GOT3 (cell line): ENCODE results near the gene GPC6.
A peak's percentile ranks its signal among the peaks of the same experiment; 100 is the strongest.
"Not testable (repeated sequence)": the region's sequence is repeated elsewhere in the genome, so short reads cannot be mapped to it uniquely, and the experiment has no call there.

Source experiments
- DNase-seq: peaks from one replicate; lab custom pipeline; 2025; ENCODE audit warnings: mixed read lengths; lab: John Stamatoyannopoulos, UW

GPC6 gene

DNA sequence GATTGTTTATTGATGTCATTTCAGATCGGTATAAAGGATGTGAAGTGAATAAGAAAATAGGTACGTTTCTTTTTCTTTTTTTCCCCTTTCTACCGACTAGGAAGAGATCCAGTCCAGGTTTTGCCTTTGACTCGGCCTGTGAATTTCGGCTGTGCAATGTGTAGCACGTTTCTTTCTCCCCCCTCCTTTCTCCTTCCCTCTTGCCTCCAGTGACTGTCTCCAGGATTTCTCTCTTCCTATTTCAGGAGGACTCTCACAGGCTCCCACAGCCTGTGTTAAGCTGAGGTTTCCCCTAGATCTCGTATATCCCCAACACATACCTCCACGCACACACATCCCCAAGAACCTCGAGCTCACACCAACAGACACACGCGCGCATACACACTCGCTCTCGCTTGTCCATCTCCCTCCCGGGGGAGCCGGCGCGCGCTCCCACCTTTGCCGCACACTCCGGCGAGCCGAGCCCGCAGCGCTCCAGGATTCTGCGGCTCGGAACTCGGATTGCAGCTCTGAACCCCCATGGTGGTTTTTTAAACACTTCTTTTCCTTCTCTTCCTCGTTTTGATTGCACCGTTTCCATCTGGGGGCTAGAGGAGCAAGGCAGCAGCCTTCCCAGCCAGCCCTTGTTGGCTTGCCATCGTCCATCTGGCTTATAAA, at the start of gene GPC6:
Gene GPC6, plus strand, starts transcription at position 185 of the 657 bp plus-strand sequence.
- peak; percentile 14 for DNase-seq

DNA sequence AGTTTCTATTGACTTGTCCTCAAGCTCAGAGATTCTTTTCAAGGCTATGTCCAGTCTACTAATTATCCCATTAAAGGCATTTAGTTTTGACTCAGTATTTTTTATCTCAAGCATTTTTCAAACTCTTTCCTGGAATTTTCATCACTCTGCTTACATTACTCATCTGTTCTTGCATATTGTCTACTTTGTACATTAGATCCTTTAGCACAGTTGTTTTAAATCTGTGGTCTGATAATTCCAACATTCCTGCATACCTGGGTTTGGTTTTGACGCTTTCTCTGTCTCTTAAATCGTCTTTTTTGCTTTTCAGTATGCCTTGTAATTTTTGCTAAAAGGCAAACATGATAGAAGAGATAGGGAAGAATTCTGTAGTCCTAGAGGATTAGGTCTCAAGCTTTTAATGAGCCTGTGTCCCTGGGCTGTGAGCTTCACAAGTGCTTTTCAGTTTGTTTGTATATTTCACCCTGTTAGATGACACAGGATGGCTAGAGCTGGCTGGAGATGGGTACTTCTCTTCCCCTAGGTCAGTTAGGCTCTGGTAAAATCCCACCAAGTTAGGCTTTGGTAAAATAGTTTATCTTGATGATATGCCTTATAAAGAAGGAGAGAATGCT, 46.1 kb upstream of the GPC6 start:
- no peak for DNase-seq

DNA sequence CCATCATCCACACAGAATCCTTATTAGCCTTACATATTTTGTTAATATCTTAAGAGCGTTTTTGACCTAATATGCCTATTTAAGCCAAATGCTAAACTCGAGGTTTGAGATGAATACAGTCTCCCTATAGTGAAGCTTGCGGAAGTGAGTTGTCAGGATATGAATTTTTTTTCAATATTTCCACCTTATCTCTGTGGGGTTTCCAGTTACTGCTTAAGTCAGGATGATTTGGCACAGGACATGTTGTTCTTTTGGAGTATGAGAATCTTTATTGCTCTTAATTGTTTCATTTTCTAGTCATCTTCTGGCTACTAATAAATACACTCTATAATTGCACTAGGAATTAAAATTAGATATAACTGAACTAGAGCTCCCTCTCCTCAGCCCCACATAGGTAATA, 44.2 kb upstream of the GPC6 start:
- no peak for DNase-seq

DNA sequence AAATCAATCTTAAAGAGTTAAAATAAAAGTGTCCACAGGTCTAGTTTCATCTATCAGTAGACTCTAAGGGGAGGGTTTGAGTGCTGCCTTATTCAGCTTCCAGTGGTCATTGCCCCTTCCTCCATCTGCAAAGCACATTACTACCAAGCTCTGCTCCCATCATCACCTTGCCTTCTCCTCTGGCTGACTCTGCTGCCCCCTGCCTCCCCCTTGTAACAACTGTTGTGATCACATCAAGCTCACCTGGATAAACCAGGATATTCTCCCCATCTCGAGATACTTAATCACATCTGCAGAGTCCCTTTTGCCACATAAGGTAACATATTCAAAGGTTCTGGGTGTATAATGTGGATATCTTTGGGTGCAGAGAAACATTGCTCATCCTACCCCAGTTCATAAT, 43.3 kb upstream of the GPC6 start:
- no peak for DNase-seq

DNA sequence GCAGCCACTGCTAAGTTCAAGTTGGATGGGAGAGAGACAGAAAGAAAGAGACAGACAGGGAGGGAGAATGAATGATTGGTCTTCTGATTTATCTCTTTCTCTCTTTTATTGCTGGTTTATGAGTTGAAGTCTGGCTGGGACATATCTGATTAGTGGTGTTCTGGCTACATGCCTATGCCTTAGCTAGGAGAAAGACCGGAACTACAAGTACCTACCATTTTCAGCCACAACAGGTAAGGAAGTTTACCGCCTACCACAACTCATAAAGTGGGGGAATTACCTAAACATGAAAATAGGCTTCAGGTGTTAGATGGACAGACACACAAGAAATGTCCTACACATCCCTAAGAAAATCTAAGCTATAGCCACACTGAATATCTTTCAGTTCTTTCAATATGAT, 36.6 kb upstream of the GPC6 start:
- DNase-seq = no peak

DNA sequence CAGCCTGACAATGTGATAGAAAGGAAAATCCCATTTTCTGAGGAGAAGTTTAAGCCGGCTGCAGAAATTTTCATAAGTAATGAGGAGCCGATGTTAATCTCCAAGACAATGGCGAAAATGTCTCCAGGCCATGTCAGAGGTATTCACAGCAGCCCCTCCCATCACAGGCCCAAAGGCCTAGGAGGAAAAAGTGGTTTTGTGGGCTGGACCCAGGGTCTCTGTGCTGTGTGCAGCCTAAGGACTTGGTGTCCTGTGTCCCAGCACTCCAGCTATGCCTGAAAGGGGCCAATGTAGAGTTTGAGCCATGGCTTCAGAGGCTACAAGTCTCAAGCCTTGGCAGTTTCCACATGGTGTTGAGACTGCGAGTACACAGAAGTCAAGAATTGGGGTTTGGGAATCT, 32.9 kb upstream of the GPC6 start:
- no peak for DNase-seq

DNA sequence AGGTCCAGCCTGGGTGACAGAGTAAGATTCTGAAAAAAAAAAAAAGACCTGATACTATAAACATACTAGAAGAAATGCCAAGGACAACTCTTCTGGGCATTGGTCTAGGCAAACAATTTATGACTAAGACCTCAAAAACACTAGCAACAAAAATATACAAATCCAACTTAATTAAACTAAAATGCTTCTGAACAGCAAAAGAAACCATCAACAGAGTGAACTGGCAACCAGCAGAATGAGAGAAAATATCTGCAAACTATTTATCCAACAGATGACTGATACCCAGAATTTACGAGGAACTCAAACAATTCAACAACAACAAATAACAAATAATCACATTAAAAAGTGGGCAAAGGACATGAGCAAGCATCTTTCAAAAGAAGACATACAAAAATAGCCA, 26.8 kb upstream of the GPC6 start:
- DNase-seq = no peak

DNA sequence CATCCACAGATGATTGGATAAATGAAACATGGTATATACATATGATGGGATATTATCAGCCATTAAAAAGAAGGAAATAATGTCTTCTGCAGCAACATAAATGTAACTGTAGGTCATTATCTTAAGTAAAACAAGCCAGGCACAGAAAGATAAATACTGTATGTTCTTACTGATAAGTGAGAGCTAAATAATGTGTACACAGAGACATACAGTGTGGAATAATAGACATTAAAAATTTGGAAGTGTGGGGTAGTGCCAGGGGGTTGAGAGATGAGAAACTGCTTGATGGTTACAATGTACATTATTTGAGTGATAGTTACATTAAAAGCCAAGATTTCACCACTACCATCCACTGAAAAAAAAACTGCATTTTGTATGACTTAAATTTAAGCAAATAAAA, 26.0 kb upstream of the GPC6 start:
- DNase-seq = no peak

DNA sequence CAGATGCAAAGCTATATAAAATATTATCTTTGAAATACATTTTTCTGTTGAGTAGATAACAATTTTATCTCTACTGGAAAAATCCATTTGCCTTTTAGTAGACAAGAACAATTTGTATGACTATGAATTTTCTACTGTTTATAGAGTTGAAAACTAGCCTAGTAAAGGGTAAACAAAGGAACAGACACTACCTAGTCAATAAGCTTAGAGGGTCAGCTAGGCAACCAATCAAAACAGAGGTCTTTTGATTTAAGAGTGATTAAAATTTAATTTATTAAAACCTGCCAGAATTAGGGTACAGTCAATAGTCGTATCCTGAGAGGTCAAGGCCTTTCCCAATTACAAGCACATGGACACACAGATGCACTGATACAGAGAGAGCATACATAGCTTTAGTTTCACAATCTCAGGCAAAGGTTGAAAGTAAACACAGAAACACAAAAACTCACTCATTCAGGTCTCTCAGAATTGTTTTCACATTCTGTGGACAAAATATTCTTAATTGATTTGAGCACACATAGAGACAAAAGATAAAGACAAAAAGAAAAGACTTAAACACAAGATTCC, 24.5 kb upstream of the GPC6 start:
- DNase-seq = no peak

DNA sequence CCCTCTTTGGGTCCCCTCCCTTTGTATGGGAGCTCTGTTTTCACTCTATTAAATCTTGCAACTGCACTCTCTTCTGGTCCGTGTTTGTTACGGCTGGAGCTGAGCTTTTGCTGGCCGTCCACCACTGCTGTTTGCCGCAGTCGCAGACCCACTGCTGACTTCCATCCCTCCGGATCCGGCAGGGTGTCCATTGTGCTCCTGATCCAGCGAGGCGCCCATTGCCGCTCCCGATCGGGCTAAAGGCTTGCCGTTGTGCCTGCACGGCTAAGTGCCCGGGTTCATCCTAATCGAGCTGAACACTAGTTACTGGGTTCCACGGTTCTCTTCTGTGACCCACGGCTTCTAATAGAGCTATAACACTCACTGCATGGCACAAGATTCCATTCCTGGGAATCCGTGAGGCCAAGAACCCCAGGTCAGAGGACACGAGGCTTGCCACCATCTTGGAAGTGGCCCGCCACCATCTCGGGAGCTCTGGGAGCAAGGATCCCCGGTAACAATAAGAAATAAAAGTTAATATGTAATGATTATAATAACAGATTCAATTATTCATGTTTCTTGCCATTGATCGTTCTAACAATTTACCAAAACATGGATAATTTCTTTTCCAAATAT, 19.7 kb upstream of the GPC6 start:
- DNase-seq = not testable (repeated sequence)

DNA sequence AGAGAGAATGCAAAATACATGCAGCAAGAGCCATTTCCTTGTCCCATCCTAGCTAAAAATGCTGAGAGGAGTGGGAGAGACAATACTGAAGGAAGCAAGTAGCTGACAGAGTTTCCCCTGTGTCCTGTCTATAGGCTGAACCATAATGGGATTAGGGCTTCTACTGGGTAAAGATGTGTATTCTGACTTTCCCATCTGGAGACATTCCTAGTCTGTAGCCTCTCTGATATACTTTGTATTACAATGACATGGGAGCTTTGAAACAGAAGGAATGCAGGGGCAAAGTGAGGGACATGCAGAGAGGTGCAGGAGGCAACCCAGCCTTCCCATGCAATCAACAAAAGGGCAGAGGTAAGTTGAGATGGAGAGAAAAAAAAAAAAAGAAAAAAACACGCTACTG, 10.5 kb upstream of the GPC6 start:
- DNase-seq = no peak

DNA sequence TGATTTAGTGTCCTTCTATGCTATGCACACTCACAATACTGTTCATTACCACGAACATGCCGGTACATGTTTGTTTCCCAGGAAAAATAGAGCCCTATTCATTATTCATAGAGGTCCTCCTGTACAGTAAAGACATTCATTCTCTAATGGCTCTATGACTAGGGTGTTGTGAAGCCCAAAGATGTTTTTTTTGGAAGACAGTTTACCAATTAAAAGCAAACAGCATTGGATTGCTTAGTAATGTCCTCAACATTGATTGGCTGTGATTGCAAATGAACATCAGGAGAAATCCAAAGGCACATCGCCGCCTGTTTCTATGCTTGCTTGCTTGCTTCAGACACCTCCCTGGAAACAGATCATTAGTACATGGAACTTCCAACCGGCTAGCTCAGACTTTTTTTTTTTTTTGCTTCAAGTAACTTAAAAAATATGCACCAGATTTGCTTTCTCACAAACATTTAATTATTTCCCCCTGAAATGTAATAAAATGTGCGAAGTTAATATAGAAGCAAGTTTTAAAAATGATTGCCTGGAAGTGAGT, 8.8 kb upstream of the GPC6 start:
- no peak for DNase-seq

DNA sequence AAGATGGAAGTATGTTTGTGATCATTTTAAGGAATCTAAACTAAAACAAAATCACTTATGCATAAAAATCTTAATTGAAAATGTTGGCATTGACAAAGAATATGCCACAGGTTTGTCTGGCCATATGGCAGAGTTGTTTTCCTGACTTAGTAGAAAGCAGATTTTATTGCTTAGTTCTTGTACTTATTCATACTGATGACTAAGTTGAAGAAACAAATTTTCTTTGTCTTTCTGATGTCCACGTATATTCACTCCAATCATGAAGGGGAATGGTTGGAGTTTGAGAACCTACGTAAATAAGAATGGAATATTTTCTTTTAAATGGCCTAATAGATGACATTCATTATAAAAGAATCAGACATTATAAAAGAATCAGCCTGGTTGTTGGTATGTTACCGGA, 8.0 kb upstream of the GPC6 start:
- DNase-seq = no peak

DNA sequence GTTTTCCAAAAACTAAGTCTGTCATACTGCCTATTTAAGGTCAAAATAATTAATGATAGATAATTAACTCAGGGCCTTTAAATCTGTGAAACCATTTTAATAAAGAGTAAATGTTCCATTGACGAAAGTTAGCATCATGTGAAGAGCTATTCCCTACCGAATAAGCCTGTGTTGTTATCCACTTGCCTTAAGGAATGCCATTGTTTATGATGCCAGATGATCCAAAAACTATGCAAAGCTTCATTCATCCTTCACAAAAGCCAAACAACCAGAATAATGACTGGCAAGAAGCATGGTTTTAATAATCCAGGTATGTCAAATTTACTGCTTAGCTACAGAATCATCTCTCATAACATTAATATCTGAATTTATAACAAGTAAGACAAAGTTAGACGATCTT, 6.5 kb upstream of the GPC6 start:
- DNase-seq = no peak

DNA sequence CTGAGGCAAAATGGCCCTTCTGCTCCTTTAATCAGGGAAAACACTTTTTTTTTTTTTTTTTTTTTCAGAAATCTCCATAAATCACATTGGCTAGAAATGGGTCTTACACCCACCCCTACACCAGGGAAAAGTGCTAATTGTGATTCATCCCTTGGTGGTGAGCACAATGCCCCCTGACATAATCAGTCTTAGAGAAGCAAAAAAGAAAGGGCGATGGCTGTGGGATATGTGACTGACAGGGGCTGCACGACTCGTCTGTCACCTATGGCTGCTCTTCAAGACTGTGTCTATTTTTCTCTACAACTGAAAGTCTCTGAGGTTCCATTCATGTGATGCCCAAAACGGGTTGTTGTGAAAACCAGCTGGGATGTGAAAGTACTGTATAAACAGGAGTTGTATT, 3.6 kb upstream of the GPC6 start:
- DNase-seq = no peak

DNA sequence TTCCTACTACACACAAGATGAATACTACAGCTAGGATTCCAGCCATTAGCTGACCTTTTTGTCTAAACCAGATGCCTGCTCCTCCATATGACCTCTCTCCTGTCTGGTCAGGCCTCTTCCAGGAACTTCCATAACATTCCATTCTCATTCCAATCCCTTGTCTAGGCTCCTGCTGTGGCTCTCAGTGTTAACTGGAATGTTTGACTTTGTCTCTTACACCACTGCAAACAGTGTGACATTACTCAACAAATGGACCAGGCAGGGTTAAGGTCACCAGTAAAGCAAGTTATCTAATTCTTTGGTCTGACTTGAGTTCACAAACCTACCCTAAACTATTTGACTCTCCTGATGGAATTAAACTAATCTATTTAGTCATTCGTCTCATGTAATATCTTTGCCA, 2.1 kb upstream of the GPC6 start:
- DNase-seq = no peak

DNA sequence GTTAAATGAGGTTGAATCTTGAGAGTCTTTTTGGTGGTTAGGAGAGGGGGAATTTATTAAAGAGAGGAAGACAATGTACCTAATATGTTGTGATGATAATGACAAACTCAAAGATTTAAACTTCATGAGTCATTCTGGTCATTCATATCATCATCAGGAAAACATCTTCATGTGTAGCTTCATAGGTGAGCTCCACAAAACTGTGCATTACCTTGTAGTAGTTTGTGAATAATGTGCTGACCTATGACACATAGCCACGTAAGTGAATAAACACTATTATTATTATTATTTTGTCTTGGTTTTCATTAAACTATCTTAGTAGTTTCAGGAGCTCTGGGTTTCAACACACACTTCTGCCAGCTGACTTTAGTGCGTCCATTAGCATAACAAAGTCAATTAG, 997 bp upstream of the GPC6 start:
- DNase-seq = no peak

DNA sequence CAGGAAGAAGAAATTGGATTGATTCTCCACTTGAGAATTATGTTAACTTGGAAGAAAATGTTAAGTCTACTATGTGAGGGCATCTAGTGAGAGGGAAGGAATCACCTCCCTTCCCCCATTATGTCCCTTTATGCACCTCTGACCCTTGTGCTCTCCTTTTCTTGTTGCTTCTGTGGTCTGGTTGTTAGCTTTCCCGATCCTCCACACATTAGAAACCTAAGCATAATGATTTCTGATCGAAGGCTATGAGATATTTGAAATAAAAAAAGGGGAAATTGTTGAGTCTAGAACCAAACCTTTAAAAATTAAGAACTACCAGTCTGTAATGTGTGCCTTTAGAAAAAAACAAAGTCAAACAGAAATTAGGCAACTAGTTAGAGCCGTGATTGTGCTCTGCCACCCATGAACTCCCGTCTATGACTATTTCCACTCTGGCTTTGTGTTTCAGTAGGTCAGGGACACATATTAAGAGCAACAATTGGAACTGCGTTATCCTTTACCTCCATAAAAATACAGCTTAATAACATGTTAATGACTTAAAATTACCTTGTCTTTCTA, 463 bp upstream of the GPC6 start:
- DNase-seq = no peak

DNA sequence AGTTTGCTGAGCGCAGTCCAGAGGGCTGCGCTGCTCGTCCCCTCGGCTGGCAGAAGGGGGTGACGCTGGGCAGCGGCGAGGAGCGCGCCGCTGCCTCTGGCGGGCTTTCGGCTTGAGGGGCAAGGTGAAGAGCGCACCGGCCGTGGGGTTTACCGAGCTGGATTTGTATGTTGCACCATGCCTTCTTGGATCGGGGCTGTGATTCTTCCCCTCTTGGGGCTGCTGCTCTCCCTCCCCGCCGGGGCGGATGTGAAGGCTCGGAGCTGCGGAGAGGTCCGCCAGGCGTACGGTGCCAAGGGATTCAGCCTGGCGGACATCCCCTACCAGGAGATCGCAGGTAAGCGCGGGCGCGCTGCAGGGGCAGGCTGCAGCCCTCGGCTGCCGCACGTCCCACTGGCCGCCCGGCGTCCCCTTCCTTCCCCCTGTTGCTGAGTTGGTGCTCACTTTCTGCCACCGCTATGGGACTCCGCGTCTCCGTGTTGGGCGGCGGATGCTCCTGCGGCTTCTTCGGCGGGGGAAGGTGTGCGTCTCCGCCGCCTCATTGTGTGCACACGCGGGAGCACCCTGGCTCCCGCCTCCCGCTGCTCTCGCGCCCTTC, 772 bp downstream of the GPC6 start:
- peak; percentile 43 for DNase-seq

DNA sequence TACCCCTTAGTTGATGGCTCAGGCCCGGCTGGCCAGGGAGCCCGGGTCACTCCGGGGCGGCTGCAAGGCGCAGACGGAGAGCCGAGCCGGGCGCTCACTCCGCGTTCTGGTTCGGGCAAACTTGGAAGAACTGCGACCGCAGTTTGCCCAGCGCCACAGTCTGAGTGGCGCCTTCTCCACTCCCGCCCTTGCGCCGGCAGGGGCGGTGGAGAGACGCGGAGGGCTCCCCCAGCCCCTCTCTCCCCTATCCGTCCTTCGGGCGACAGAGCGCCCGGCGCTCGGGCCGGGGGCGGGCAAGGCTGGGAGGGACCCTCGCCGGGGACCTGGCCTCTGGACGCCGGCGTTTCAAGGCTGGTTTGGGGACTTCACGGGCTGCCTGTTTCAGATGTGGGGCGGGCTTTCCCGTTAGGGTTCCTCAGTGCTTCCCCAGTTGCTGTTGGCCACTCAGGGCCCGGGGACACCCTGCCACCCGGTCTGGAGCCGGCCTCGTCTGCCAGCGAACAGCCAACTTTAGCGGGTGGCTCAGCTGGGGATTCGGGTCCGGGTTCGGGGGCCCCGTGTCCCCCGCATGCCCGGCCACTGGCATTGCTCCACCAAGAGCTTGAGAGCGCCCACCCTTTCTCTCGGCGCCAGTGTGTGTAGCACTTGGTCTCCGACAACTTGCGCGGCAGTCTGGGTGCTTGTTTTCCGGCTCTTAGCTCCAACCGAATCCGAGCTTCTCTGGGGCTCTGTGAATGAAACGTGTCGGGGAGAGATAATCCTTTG, 1.5 kb downstream of the GPC6 start:
- peak; percentile 55 for DNase-seq

DNA sequence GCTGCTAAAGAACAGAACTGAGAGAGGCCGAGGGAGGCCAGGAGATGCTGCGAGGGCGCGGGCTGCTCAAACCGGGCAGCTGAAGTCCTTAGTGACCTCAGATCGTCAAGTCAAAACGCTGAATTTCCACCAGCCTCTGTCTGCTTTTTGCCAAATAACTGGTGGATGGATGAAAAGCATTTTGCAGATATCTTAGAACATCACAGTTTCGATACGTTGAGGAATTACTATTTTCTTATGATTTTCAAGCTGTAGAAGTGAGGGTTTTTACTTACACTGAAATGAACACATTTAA, 2.0 kb downstream of the GPC6 start:
- DNase-seq = no peak
